ENCODE results near the gene KRTAP5-1. TPM values are rescaled to one million over a fixed set of nuclear protein-coding genes. Genes with fewer than 3 reads are reported as not detected.

The KRTAP5-1 gene
- total and polyA plus RNA-seq, 10 of the 15 experiments (the other 5 are each of a cell fraction or from before 2014, with no cell fraction given) = not detected

- ChIA-PET SMC1A (ENCODE audit: uncharacterized antibody, unreplicated experiment) (no interaction called here), RAD21 (ENCODE audit: unreplicated experiment) (no interaction called here), POLR2A (no interaction called here), CTCF (interaction anchor here (1.4 kb wide), 1 partner anchor 16 kb away, joined by 7 read pairs; no protein-coding TSS in a partner anchor)
- 43% methylated on average over 12 of the region's 12 CpGs for WGBS (ENCODE audit: insufficient coverage, insufficient replicate concordance, low lambda C conversion rate, missing lambda C conversion rate)
- no peak for FAIRE-seq
- no peaks in the 10 kb centered on the region for H3K36me3 ChIP-seq (ENCODE audit: control insufficient read depth in 2 of 2, insufficient read depth in 2 of 2, low read length in 1 of 2)
- H3K4me2 ChIP-seq (ENCODE audit: control insufficient read depth, insufficient read depth) = no peak overlapping the region
- intact Hi-C loops (cut with micrococcal nuclease; ENCODE audit: unreplicated experiment) = no loop called here
- ATAC-seq = no peak
- in situ Hi-C loops (cut with MboI) = no loop called here
- H3K9ac ChIP-seq (ENCODE audit: control insufficient read depth, insufficient read depth, low read length) = no peak overlapping the region
- no peak overlapping the region for H2AFZ ChIP-seq (ENCODE audit: control insufficient read depth, low read depth, low read length)
- TF ChIP-seq NR2C1 (IDR thresholded peaks at IDR 0.05) = no peak
- no peak for TF ChIP-seq HSF1 (IDR thresholded peaks at IDR 0.05; ENCODE audit: low read depth, low read length)
- TF ChIP-seq MTA3 (IDR thresholded peaks at IDR 0.05; ENCODE audit: borderline replicate concordance, low read length) = no peak
- TF ChIP-seq BCL11A (IDR thresholded peaks at IDR 0.05; ENCODE audit: low read depth, low read length) = no peak
- no peak for TF ChIP-seq GABPA (IDR thresholded peaks at IDR 0.05; ENCODE audit: low read depth)
- TF ChIP-seq KAT2A (conservative IDR thresholded peaks at IDR 0.05; ENCODE audit: control insufficient read depth, low read depth, low read length) = no peak
- no peak for TF ChIP-seq ZBTB40 (IDR thresholded peaks at IDR 0.05; ENCODE audit: borderline replicate concordance)
- no peak for TF ChIP-seq SUZ12 (IDR thresholded peaks at IDR 0.05; ENCODE audit: unreplicated experiment)
- TF ChIP-seq BHLHE40 (IDR thresholded peaks at IDR 0.05; ENCODE audit: borderline replicate concordance in 1 of 2, low read depth in 2 of 2, low read length in 1 of 2) = no peak
- TF ChIP-seq, protein P1, sequence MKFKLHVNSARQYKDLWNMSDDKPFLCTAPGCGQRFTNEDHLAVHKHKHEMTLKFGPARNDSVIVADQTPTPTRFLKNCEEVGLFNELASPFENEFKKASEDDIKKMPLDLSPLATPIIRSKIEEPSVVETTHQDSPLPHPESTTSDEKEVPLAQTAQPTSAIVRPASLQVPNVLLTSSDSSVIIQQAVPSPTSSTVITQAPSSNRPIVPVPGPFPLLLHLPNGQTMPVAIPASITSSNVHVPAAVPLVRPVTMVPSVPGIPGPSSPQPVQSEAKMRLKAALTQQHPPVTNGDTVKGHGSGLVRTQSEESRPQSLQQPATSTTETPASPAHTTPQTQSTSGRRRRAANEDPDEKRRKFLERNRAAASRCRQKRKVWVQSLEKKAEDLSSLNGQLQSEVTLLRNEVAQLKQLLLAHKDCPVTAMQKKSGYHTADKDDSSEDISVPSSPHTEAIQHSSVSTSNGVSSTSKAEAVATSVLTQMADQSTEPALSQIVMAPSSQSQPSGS (IDR thresholded peaks at IDR 0.05; ENCODE audit: low read length) = no peak
- no peak for TF ChIP-seq HDGF (IDR thresholded peaks at IDR 0.05)
- no peak for TF ChIP-seq GATAD2B (conservative IDR thresholded peaks at IDR 0.05; ENCODE audit: low read depth)
- TF ChIP-seq SUPT20H (IDR thresholded peaks at IDR 0.05; ENCODE audit: borderline replicate concordance, control insufficient read depth, low read depth, low read length) = no peak
- H3K4me1 ChIP-seq (ENCODE audit: control insufficient read depth, insufficient read depth, low read length) = no peaks in the 10 kb centered on the region
- no peak overlapping the region for H3K4me3 ChIP-seq
- DNase-seq (ENCODE audit: low read depth, low spot score) = no peak
- no peak overlapping the region for H3K27ac ChIP-seq (ENCODE audit: control insufficient read depth, insufficient read depth)
- H3K27me3 ChIP-seq (replicated peaks in 1 of 2; ENCODE audit: control insufficient read depth in 2 of 2, insufficient read depth in 2 of 2, low read length in 1 of 2) = no peaks in the 10 kb centered on the region
- BruUV-seq (replicated peaks) = no TSS peak
- H3K9me3 ChIP-seq (replicated peaks; ENCODE audit: control insufficient read depth, insufficient read depth, low read length) = no peaks in the 10 kb centered on the region
- H3K79me2 ChIP-seq (ENCODE audit: control insufficient read depth, insufficient read depth, low read length) = no peaks in the 10 kb centered on the region
- H4K20me1 ChIP-seq (ENCODE audit: control insufficient read depth, insufficient read depth) = no peaks in the 10 kb centered on the region
Observed at GRCh38 chr11:1558775-1559110, 26.3 kb downstream of the KRTAP5-1 start.
